Peyer's patch (tissue), 4 donors: ENCODE data around the gene PSMG1.

Source experiments
- POLR2A ChIP-seq, 2 donors: fragments of 450-650 bp; IDR thresholded peaks; one replicate each; pipeline ENCODE4 v1.5.1; 2017; ENCODE audit warnings: antibody characterized with exemption in 2 of 2, mild to moderate bottlenecking in 2 of 2, moderate library complexity in 2 of 2
- TF ChIP-seq, protein P1 (sequence below), 6 experiments: fragments of 450-650 bp in 4 of 6; fragments of 200-600 bp in 2 of 6; sonication (generic) in 1 of 6; IDR thresholded peaks; one replicate each; pipeline ENCODE4 v1.5.1; 2017 to 2019; ENCODE audit warnings: antibody characterized with exemption in 6 of 6, mild to moderate bottlenecking in 3 of 6, moderate library complexity in 1 of 6

DNA sequence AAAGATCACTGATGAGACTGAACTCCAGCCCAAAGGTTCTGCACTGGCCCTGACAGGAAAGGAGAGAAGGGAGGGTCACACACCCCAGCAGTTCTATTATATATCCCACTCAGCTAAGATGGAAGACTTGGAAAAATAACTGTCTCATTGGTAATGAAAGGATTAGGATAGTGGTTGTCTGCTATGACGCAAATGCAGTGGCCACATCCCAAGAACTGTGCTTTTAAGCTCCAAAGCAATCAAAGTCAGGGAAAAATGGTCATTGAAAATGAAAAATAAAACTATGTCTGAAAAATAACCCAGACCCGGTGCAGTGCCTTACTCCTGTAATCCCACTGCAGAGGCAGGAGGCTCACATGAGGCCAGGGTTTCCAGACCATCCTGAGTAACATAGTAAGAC is 31.0 kb downstream of the PSMG1 start:
- TF ChIP-seq, protein P1, sequence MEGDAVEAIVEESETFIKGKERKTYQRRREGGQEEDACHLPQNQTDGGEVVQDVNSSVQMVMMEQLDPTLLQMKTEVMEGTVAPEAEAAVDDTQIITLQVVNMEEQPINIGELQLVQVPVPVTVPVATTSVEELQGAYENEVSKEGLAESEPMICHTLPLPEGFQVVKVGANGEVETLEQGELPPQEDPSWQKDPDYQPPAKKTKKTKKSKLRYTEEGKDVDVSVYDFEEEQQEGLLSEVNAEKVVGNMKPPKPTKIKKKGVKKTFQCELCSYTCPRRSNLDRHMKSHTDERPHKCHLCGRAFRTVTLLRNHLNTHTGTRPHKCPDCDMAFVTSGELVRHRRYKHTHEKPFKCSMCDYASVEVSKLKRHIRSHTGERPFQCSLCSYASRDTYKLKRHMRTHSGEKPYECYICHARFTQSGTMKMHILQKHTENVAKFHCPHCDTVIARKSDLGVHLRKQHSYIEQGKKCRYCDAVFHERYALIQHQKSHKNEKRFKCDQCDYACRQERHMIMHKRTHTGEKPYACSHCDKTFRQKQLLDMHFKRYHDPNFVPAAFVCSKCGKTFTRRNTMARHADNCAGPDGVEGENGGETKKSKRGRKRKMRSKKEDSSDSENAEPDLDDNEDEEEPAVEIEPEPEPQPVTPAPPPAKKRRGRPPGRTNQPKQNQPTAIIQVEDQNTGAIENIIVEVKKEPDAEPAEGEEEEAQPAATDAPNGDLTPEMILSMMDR (IDR thresholded peaks at IDR 0.05): no peak
- TF ChIP-seq POLR2A (IDR thresholded peaks at IDR 0.05): no peak
